ENCODE results near the gene AK8.

GRCh38 chr9:132826131-132826530 lies 52.0 kb downstream of the AK8 start:
- TF ChIP-seq CTCF (IDR thresholded peaks at IDR 0.05) = no peak
- TF ChIP-seq POLR2A (IDR thresholded peaks at IDR 0.05) = no peak
- no peak for TF ChIP-seq EP300 (IDR thresholded peaks at IDR 0.05)
- TF ChIP-seq POLR2AphosphoS5 (IDR thresholded peaks at IDR 0.05) = no peak
